G401 (cell line): ENCODE data around the gene SPATC1L. TPM values are rescaled to one million over a fixed set of nuclear protein-coding genes. Genes with fewer than 3 reads are reported as not detected.
A peak's percentile ranks its signal among the peaks of the same experiment; 100 is the strongest.
"Not testable (repeated sequence)": the region's sequence is repeated elsewhere in the genome, so short reads cannot be mapped to it uniquely, and the experiment has no call there.

Experiments used
- DNase-seq: peaks from one replicate; pipeline ENCODE4 v3.0.0-alpha.2; 2015; ENCODE audit warnings: low spot score
- in situ Hi-C: cut with HindIII; loops from 2 replicates; pipeline ENCODE4 v1.10.0; 2016; ENCODE audit warnings: low sequenced_read_pairs, mixed read lengths
- total RNA-seq: library from RNA; depleted of rRNA; stranded (reverse); fragments of >200 nt; shearing (Covaris generic); gene quantifications from 2 replicates; pipeline ENCODE4 v1.2.3, GENCODE V29; 2014

Gene SPATC1L
- total RNA-seq, 1 experiment from 2014 or later, result 11.2 TPM

- DNase-seq, result no peak
- in situ Hi-C loops, result no loop called here
Observed at GRCh38 chr21:46154955-46155513, 29.2 kb downstream of the SPATC1L start.

GRCh38 chr21:46154155-46154954 is 29.9 kb downstream of the SPATC1L start:
- DNase-seq, result no peak
- in situ Hi-C loops, result no loop called here

- DNase-seq, result peak; percentile 19
- in situ Hi-C loops, result no loop called here
Observed at GRCh38 chr21:46153247-46154154, 30.8 kb downstream of the SPATC1L start.

GRCh38 chr21:46152927-46153246 is 31.4 kb downstream of the SPATC1L start:
- no peak for DNase-seq
- in situ Hi-C loops, result no loop called here

- no peak for DNase-seq
- in situ Hi-C loops, result no loop called here
Observed at GRCh38 chr21:46151989-46152926, 32.0 kb downstream of the SPATC1L start.

GRCh38 chr21:46151261-46151988 is 32.8 kb downstream of the SPATC1L start:
- in situ Hi-C loops, result no loop called here
- DNase-seq, result no peak

GRCh38 chr21:46150491-46151121 is 33.7 kb downstream of the SPATC1L start:
- DNase-seq, result no peak
- in situ Hi-C loops, result no loop called here

- in situ Hi-C loops, result no loop called here
- DNase-seq, result no peak
Observed at GRCh38 chr21:46150073-46150472, 34.2 kb downstream of the SPATC1L start.

GRCh38 chr21:46149205-46149901 is 34.9 kb downstream of the SPATC1L start:
- DNase-seq, result no peak
- in situ Hi-C loops, result no loop called here

GRCh38 chr21:46148106-46148505 is 36.2 kb downstream of the SPATC1L start:
- no peak for DNase-seq
- in situ Hi-C loops, result no loop called here

- peak; percentile 23 for DNase-seq
- in situ Hi-C loops, result not testable (repeated sequence)
Observed at GRCh38 chr21:46147429-46147828, 36.8 kb downstream of the SPATC1L start.

GRCh38 chr21:46146856-46147255 is 37.4 kb downstream of the SPATC1L start:
- in situ Hi-C loops, result no loop called here
- no peak for DNase-seq

GRCh38 chr21:46145840-46146691 is 38.2 kb downstream of the SPATC1L start:
- no peak for DNase-seq
- in situ Hi-C loops, result no loop called here

GRCh38 chr21:46145159-46145839 is 39.0 kb downstream of the SPATC1L start:
- in situ Hi-C loops, result no loop called here
- DNase-seq, result no peak

GRCh38 chr21:46144464-46145070 is 39.7 kb downstream of the SPATC1L start:
- no peak for DNase-seq
- in situ Hi-C loops, result no loop called here
